Stimulated activated naive CD8-positive, alpha-beta T cell treated with anti-CD3 and anti-CD28 coated beads, Interleukin-15, Interleukin-2, amounts not matched to agents 100 ng/mL and 50 ng/mL, for 24 hours (primary cell): ENCODE results near the gene GYG2.
A peak's percentile ranks its signal among the peaks of the same experiment; 100 is the strongest.
"Not testable (repeated sequence)": the region's sequence is repeated elsewhere in the genome, so short reads cannot be mapped to it uniquely, and the experiment has no call there.

Experiments used
- H3K27ac Mint-ChIP-seq: one replicate; pipeline ENCODE4 v1.8.0; 2021; ENCODE audit warnings: mild to moderate bottlenecking, mixed read lengths
- H3K27me3 Mint-ChIP-seq: one replicate; pipeline ENCODE4 v1.8.0; 2021; ENCODE audit warnings: mixed read lengths
- H3K36me3 Mint-ChIP-seq: one replicate; pipeline ENCODE4 v1.8.0; 2021; ENCODE audit warnings: low read depth, mixed read lengths
- H3K4me1 Mint-ChIP-seq: one replicate; pipeline ENCODE4 v1.8.0; 2021; ENCODE audit warnings: low read depth, mixed read lengths
- H3K4me3 Mint-ChIP-seq: one replicate; pipeline ENCODE4 v1.8.0; 2021; ENCODE audit warnings: mild to moderate bottlenecking, mixed read lengths
- H3K9me3 Mint-ChIP-seq: one replicate; pipeline ENCODE4 v1.8.0; 2021; ENCODE audit warnings: mixed read lengths

Gene GYG2

GRCh38 chrX:2897690-2898623 lies 69.2 kb downstream of the GYG2 start:
- H3K4me3 Mint-ChIP-seq, H3K27me3 Mint-ChIP-seq, H3K36me3 Mint-ChIP-seq, H3K9me3 Mint-ChIP-seq, H3K27ac Mint-ChIP-seq, H3K4me1 Mint-ChIP-seq: not testable (repeated sequence)

GRCh38 chrX:2898846-2899512 lies 70.2 kb downstream of the GYG2 start:
- Mint-ChIP-seq H3K4me1 (peaks cover 8% of the 10 kb centered on the region), H3K9me3 (no peaks in the 10 kb centered on the region), H3K36me3 (no peaks in the 10 kb centered on the region), H3K27me3 (no peaks in the 10 kb centered on the region), H3K27ac (no peak overlapping the region), H3K4me3 (no peak overlapping the region)

GRCh38 chrX:2901367-2902036 lies 72.8 kb downstream of the GYG2 start:
- Mint-ChIP-seq H3K4me1 (peaks cover 8% of the 10 kb centered on the region), H3K36me3 (no peaks in the 10 kb centered on the region), H3K9me3 (no peaks in the 10 kb centered on the region), H3K27ac (no peak overlapping the region), H3K27me3 (no peaks in the 10 kb centered on the region), H3K4me3 (no peak overlapping the region)

- H3K27ac Mint-ChIP-seq = no peak overlapping the region
Observed at GRCh38 chrX:2902841-2903240, 74.1 kb downstream of the GYG2 start.

DNA sequence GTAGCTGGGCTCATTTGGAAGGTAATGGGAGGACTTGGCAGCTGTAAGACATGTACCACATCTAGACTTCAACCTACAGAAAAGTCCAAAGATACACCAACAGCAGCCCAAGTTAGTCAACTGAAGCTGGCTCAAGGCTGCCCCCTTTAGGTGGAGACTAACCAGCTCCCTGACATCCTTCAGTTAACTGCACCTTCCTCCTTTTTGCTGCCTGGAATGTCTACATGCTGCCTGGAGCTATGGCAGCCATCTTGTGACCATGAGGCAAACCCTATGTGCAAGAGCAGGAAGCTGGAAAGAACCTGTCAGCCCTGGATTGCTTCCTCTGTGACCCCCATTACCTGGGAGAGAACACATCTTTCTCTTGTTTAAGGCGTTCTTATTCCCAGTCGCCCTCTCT lies 74.6 kb downstream of the GYG2 start:
- Mint-ChIP-seq H3K27me3 (no peaks in the 10 kb centered on the region), H3K27ac (no peak overlapping the region), H3K4me3 (no peak overlapping the region), H3K9me3 (no peaks in the 10 kb centered on the region), H3K36me3 (peaks cover 6% of the 10 kb centered on the region), H3K4me1 (peaks cover 3% of the 10 kb centered on the region)

More at GRCh38 chrX:2902841-2903240, 74.1 kb downstream of the GYG2 start:
- no peaks in the 10 kb centered on the region for H3K27me3 Mint-ChIP-seq
- H3K4me1 Mint-ChIP-seq = peaks cover 4% of the 10 kb centered on the region
- H3K4me3 Mint-ChIP-seq = no peak overlapping the region
- peaks cover under 1% of the 10 kb centered on the region for H3K36me3 Mint-ChIP-seq
- H3K9me3 Mint-ChIP-seq = no peaks in the 10 kb centered on the region

DNA sequence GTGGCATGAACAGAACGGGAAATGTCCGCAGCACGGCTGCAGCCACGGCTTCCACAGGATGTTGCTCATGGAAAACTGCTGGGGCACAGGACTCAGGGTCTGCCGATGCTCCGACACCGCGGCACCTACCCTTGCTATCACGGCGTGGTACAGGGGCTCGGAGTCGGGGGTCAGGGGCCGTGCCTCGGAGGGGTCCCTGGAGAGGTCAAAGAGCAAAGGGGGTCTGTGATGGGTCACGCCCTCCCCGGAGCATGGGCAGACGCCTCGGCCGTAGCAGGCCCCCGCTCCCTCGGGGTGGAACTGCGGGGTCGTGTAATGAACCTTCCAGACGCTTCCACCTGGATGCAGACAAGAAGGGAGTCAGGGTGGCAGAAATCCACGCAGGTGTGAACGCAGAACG lies 78.6 kb downstream of the GYG2 start:
- H3K4me1 Mint-ChIP-seq = no peaks in the 10 kb centered on the region
- no peak overlapping the region for H3K27ac Mint-ChIP-seq
- no peaks in the 10 kb centered on the region for H3K27me3 Mint-ChIP-seq
- no peak overlapping the region for H3K4me3 Mint-ChIP-seq
- H3K9me3 Mint-ChIP-seq = no peaks in the 10 kb centered on the region
- H3K36me3 Mint-ChIP-seq = peaks cover 6% of the 10 kb centered on the region

DNA sequence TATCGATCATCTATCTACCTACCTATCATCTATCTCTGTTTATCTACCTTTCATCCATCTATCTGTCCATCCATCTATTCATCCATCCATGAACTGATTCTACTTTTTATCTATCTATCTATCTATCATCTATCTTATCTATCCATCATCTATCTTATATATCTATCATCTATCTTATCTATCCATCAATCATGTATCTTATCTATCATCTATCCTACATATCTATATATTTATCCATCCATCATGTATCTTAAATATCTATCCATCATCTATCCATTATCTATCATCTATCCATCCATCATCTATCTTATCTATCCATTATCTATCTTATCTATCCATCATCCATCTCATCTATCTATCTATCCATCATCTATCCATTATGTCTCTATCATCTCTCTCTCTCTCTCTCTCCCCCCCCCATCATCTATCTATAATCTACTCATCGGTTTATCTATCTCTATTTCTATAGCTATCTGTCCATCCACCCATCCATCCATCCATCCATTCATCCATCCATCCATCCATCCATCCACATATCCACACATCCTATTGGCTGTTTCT lies 79.5 kb downstream of the GYG2 start:
- Mint-ChIP-seq H3K27ac (peak overlapping the region; percentile 1), H3K4me1 (no peaks in the 10 kb centered on the region), H3K36me3 (peaks cover 6% of the 10 kb centered on the region), H3K9me3 (no peaks in the 10 kb centered on the region), H3K27me3 (no peaks in the 10 kb centered on the region), H3K4me3 (no peak overlapping the region)

DNA sequence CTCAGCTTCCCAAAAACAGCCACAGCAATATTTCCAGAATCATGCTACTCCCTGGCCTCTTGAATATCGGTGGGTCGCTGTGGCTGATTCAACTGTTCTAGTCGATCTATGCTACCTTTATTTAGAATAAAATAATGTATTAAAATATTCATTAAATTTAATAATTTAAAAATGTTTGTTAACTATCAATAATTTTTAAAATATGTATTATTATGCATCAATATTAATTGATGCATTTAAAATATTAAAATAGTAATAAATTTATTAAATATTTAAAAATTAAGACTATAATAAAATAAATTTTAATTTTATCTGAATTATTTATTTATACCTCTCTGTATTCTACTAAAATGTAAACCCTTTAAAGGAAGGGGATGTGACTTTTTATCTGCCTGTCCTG lies 81.4 kb downstream of the GYG2 start:
- Mint-ChIP-seq H3K27me3 (no peaks in the 10 kb centered on the region), H3K36me3 (peaks cover 6% of the 10 kb centered on the region), H3K4me1 (no peaks in the 10 kb centered on the region)

GRCh38 chrX:2913118-2913517 lies 84.4 kb downstream of the GYG2 start:
- H3K27me3 Mint-ChIP-seq = no peaks in the 10 kb centered on the region

More for the DNA sequence above, 81.4 kb downstream of the GYG2 start:
- no peak overlapping the region for H3K4me3 Mint-ChIP-seq
- no peak overlapping the region for H3K27ac Mint-ChIP-seq
- no peaks in the 10 kb centered on the region for H3K9me3 Mint-ChIP-seq

GRCh38 chrX:2917767-2918166 lies 89.0 kb downstream of the GYG2 start:
- peaks cover 4% of the 10 kb centered on the region for H3K9me3 Mint-ChIP-seq
- H3K27me3 Mint-ChIP-seq = no peaks in the 10 kb centered on the region
- peaks cover 7% of the 10 kb centered on the region for H3K36me3 Mint-ChIP-seq
- no peak overlapping the region for H3K4me3 Mint-ChIP-seq
- no peak overlapping the region for H3K27ac Mint-ChIP-seq
- H3K4me1 Mint-ChIP-seq = no peaks in the 10 kb centered on the region

More at GRCh38 chrX:2913118-2913517, 84.4 kb downstream of the GYG2 start:
- Mint-ChIP-seq H3K9me3 (peaks cover 4% of the 10 kb centered on the region), H3K36me3 (peaks cover 2% of the 10 kb centered on the region), H3K4me1 (no peaks in the 10 kb centered on the region), H3K4me3 (no peak overlapping the region), H3K27ac (no peak overlapping the region)

DNA sequence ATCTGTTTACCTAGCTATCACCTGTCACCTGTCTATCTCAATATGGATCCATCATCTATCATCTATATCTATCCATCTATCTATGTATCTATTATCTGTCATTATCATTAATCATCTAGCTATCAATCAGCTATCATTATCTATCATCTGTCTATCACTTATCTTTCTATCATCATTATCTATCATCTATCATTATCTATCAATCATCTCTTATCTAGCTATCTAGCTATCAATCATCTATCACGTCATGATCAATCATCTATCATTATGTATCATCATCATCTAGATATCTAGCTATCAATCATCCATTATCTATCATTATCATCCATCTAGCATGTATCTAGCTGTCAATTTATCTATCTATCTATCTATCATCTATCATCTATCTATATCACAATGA lies 92.5 kb downstream of the GYG2 start:
- Mint-ChIP-seq H3K36me3 (peaks cover 7% of the 10 kb centered on the region), H3K9me3 (peaks cover 4% of the 10 kb centered on the region), H3K4me1 (no peaks in the 10 kb centered on the region), H3K27me3 (no peaks in the 10 kb centered on the region), H3K27ac (no peak overlapping the region), H3K4me3 (no peak overlapping the region)

DNA sequence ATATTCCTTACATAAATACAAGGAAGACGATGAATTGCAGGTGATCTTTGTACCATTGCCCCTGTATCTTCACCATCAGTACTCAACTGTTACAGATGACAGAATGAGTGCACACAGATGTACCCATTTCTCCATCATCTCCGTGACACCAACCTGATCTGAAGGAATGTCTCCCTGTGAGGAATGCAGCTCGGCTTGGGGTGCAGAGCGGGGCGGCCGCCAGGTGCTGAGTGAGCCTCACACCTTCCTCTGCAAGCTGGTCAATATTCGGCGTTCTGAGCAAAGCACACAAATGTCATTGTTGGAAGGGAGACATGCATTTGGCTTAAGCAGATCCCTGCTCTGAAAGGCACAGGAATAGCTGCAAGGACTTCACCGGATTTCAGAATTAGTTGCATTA lies 93.0 kb downstream of the GYG2 start:
- H3K27me3 Mint-ChIP-seq = no peaks in the 10 kb centered on the region
- no peak overlapping the region for H3K27ac Mint-ChIP-seq
- no peak overlapping the region for H3K4me3 Mint-ChIP-seq
- H3K9me3 Mint-ChIP-seq = no peaks in the 10 kb centered on the region
- peaks cover 7% of the 10 kb centered on the region for H3K36me3 Mint-ChIP-seq
- H3K4me1 Mint-ChIP-seq = no peaks in the 10 kb centered on the region

DNA sequence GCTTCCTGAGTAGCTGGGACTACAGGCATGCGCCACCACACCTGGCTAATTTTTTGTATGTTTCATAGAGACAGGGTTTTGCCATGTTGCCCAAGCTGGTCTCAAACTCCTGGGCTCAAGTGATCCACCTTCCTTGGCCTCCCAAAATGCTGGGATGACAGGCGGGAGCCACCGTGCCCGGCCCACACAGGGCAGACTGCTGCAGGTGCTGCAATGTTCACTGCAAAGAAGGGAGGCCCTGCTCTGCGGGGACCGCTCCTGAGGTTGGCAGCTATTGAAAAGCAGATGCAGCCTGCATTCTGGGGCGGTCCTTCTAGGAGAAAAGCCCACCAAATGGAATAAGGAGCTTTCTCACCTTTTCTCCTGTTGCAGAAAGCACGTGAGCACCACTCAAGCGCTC lies 95.4 kb downstream of the GYG2 start:
- Mint-ChIP-seq H3K36me3 (peaks cover 7% of the 10 kb centered on the region), H3K27ac (no peak overlapping the region), H3K4me3 (no peak overlapping the region)

GRCh38 chrX:2926255-2926654 lies 97.5 kb downstream of the GYG2 start:
- H3K4me3 Mint-ChIP-seq, H3K36me3 Mint-ChIP-seq, H3K4me1 Mint-ChIP-seq, H3K27me3 Mint-ChIP-seq, H3K9me3 Mint-ChIP-seq, H3K27ac Mint-ChIP-seq: not testable (repeated sequence)

More for the DNA sequence above, 95.4 kb downstream of the GYG2 start:
- no peaks in the 10 kb centered on the region for H3K4me1 Mint-ChIP-seq
- no peaks in the 10 kb centered on the region for H3K9me3 Mint-ChIP-seq
- H3K27me3 Mint-ChIP-seq = no peaks in the 10 kb centered on the region
